Non-pigmented ciliary epithelial cell (primary cell): ENCODE results near the gene WBP2.
"Not testable (repeated sequence)": the region's sequence is repeated elsewhere in the genome, so short reads cannot be mapped to it uniquely, and the experiment has no call there.

Experiments
- DNase-seq: peaks from one replicate; pipeline ENCODE4 v3.0.0-alpha.2; 2010; ENCODE audit warnings: low read depth

WBP2 gene

GRCh38 chr17:75888484-75888883 is 33.3 kb upstream of the WBP2 start:
- no peak for DNase-seq

DNA sequence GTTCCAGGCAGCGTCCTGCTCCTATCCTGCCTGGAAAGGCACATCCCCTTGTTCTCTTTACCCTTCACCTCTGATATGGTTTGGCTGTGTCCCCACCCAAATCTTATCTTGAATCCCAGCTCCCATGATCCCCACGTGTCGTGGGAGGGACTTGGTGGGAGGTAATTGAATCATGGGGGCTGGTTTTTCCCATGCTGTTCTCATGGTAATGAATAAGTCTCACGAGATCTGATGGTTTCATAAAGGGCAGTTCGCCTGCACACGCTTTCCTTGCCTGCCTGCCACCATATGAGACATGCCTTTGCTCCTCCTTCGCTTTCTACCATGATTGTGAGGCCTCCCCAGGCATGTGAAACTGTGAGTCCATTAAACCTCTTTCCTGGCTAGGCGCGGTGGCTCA is 30.7 kb upstream of the WBP2 start:
- not testable (repeated sequence) for DNase-seq

DNA sequence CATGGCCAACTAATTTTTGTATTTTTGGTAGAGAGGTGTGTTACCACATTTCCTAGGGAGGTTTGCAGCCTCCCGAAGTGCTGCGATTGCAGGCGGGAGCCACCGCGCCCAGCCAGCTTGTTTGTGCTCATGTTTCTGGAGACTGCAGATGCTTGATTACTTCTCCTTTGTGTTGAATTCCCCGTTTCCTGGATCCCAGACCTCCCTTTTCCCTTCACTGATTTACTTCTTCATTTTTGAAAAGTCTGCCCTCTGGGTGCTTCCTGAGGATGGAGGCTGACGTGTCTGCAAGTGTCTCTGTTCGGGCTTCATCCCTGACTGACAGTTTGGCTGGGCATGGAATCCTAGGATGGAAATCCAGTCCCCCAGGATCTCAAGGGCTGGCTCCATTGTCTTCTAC is 30.3 kb upstream of the WBP2 start:
- no peak for DNase-seq

GRCh38 chr17:75881678-75882454 is 26.7 kb upstream of the WBP2 start:
- DNase-seq = no peak

- DNase-seq = no peak
These were observed 25.1 kb upstream of the WBP2 start for GRCh38 chr17:75880266-75880665.

DNA sequence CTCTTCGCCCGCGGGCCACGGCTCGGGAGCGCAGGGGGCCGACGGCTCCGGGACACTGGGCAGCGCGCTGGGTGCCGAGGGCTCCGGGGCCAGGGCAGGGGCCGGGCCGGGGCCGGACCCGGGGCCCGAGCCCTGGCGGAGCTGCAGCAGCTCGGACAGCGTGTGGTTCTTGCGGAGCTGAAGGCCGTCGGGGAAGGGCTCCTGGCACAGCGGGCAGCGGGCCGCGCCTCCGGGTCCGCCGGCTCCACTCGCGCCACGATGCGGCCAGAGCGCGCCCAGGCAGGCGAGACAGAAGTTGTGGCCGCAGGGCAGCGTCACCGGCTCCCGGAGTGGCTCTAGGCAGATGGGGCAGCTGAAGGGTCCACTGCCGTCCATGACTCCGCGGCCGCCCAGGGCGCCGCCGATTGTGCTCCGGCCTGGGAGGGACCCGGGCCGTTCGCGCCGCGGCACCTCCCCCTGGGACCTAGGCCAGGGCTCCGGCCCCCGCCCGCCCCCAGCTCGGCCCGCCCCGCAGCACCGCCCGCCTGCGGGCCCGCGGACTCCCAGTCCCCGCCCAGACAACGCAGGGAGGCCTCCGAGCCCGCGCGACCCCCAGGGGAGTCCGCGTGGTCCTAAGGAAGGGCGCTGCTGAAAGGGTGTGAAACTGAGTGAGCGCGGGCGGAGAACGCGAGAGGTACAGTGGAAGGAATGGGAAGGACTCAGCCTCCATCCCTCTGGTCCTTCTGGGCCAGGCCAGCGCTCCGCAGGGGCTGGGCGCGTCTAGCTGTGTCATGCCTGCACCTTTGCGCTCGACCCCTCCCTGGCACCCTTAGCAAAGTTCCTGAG is 23.3 kb upstream of the WBP2 start, which contains the start of gene TRIM47:
TRIM47 (minus strand) TSS at position 408 of the 825 bp plus-strand sequence; CDS start at position 375, 33 bp downstream.
- no peak for DNase-seq

- DNase-seq = no peak
These were observed 22.6 kb upstream of the WBP2 start for GRCh38 chr17:75877752-75878173.

DNA sequence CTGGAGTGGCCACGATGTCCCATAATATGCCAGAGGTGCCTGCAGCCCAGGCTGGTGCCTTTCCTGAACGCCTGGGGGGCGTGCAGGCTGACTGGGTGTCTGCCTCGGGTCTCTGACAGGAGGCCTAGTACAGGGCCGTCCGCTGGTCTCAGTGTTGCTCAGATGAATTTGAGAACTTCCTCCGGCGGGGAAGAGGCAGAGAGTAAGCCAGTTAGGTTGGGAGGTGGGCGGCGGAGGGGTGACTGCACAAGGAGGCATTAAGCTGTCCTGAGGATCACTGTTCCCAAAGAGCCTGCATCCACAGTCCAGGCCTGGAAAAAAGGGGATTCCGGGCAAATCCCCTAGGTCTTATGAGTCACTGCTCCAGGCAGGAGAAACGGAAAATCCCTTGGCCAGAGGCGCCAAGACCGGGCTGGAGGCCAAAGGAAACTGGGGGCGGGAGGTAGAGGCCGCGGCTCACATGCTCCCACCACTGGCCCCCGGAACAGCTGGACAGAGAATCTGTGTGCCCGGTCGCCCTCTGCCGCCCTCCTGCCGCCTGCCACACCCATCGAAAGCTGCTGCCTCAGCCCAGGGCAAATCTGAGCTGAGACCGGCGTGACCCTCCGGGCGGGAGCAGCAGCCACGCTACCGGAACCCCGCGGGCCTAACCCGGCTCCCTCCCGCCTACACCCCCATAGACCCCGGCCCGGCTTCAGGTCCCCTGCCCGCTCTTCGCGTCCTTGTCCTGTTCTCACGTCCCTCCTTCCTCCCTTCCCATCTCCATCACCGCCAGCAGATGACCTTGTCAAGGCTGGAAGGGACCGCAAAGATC is 22.0 kb upstream of the WBP2 start:
- no peak for DNase-seq

DNA sequence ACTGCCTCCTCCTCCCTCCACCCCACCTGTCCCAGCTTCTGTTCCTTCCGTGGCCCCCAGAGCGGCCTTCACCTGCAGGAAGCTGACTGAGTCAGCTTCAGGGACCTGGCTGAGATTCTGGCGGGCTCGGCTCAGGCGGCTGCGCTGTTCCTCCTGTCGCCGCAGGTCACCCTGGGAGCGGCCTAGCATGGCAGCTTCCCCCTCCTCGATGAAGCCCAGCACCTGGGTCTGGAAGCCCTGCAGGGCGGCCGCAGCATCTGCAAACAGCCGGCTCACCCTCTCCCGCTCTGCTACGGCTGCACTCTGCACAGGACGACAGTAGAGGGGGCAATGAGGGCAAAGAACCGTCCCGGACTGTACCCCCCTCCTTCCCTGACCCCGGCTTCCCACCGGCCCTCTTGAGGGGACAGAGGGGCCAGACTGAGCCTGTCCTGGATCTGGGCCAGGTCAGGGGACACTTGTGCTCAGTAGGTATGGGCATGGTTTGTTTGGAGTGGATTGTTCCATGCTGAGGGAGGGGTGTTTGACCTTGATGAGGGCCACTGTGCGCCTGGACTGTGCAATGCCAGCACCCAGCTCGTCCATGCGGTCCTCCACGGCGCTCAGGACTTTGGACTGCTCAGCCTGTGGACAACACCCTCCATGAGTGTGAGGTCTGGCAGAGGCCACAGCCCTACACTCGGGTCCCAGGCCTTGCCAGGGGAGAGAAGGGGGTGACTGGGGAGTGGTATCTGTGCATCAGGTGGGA is 21.2 kb upstream of the WBP2 start:
- DNase-seq = no peak

DNA sequence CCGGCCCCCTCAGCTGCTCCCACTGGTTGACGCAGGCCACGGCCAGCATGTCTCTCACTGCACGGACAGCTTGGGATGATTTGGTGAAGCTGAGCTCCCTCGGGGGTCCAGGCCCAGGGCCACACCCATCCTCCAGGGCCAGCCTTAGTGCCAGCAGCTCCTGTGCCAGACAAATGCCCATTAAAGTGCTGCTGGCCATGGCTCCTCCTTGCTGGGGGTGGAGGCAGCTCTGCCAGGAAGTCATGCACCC is 20.7 kb upstream of the WBP2 start:
- no peak for DNase-seq

DNA sequence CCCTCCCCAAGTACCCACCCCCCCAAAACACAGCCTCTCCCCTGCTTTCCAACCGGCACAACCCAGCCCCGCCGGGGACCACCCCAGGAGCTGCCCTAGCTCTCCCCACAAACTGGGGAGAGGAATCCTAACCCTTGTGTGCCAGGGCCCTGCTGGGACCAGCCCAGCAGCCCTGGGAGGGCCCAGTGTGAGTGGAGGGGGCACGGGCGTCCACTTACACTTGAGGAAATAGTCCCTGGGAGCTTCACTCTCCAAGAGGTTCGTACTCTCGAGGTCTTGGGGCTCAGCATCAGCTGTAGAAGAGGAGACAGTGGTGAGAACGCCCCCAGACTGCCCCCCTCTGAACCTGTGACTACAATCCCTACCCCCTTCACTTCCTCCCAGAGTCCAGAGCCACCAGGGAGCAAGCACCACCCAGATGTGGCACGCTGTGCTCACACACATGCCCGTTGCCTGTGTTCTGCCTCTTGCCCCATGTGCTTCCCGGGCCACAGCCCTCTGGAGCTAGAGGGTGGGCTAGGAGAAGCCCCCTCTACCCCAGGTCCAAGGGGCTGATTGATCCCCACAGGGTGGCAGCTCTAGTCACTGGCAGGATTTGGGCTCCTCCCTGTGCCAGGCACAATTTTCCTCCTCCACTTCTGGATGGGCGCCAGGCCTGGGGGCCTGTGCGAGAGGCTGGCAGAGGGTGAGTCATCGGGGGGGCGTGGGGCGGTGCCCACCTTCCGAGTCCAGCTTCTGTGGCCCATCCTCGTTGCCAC is 20.2 kb upstream of the WBP2 start:
- DNase-seq = no peak

DNA sequence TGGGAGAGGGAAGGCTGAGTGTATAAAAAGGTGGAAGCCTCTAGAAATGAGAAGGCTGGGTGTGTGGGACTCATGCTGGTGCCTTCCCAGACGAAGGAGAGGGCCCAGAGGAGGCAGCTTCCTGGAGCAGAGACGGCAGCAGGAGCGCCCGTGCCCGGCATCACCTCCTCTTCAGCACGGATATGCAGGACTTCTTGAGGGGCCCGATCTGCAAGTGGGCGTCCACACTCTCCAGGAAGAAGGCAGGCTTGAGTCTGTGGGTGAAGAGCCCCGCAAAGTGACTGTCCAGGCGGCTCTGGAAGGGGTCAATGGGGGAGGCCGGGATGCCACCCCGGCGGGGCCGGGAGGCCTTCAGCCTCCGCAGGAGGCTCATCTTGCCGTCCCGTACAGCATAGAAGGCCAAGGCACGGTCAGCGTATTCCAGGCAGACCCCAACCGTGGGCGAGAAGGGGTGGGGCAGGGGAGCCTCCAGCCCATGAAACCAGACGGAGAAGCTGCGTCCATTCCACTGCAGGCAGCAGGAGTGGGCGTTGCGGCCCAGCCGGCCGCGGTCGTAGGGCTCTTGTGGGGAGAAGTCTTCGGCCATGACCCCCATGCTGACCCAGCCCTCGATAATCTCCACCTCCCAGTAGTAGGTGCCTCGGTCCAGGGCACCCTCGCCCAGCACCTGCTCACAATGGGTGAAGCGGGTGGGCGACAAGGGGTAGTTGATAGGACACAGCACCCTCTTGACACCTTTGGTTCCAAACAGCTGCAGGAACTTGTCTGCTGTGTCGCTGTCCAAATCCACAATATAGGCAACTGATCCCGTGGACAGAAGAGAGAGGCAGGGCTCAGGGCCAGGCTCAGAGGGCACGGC is 19.4 kb upstream of the WBP2 start:
- DNase-seq = no peak

DNA sequence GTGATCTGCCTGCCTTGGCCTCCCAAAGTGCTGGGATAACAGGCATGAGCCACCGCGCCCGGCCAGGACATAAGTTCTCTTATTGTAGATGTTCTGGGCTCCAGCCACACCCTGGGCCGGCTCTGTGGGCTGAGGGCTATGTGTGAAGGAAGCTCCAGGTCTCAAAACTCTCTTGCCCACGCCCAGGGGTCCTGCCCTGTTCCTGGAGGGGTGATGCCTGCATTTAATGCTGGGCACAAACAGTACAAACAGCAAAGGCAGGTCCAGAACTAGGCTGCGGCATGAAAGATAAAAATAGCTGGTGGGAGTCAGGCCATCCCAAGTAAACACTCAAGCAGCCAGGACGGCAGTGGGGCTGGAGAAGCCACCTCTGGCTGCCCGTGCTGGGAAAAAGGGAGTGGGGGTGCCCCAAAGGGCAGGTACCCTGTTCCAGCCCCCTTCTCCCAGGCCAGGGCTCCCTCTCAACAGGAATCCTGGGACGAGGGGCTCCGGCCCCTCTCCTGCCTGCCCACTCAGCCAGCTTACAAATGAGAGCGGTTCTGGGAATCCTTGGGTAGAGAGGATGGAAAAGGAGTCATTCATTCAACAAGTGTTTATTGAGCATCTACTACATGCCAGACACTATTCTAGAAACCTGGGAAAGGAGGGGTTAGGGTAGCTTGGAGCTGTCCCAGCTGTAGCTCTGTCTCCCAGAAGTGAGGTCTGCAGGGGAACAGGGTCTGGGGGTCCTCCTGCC is 18.6 kb upstream of the WBP2 start:
- no peak for DNase-seq

GRCh38 chr17:75872434-75873351 is 17.6 kb upstream of the WBP2 start:
- no peak for DNase-seq

- not testable (repeated sequence) for DNase-seq
These were observed 15.1 kb upstream of the WBP2 start for GRCh38 chr17:75870228-75870627.

DNA sequence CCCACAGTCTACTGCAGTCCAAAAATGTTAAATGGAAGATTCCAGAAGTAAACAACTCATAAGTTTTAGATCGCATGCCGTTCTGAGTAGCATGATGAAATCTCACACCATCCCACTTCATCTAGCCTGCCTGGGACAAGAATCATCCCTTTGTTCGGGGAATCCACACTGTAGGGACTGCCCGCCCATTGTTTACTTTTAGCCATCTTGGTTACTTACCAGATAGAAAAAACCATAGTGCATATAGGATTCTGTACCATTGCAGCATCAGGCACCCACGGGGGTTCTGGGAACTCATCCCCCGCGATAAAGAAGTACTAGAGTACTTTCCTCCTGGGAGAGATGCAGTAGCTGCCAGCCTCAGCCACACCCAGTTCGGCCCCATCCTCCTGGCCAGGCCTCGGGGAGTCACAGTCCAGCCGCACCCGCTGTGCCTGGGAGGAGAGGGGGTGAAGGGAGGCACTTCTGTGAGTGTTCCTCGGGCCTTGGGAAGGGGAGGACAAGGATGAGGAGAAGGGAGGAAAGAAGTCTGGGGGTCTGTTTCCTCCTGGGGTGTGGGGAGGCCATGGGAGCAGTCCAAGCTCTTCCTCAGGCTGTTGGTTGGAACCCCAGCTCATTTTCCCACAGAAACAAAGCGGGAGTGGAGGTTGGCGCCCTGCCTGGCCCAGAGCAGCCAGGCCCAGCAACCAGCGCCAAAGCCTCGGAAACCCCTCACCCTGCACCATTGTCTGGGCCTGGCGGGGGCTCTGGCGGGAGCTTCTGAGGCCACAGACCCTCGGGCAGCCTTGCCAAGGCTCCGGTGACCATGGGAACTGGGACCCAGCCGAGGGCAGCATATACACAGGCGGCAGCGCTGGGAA is 14.4 kb upstream of the WBP2 start:
- DNase-seq = no peak

DNA sequence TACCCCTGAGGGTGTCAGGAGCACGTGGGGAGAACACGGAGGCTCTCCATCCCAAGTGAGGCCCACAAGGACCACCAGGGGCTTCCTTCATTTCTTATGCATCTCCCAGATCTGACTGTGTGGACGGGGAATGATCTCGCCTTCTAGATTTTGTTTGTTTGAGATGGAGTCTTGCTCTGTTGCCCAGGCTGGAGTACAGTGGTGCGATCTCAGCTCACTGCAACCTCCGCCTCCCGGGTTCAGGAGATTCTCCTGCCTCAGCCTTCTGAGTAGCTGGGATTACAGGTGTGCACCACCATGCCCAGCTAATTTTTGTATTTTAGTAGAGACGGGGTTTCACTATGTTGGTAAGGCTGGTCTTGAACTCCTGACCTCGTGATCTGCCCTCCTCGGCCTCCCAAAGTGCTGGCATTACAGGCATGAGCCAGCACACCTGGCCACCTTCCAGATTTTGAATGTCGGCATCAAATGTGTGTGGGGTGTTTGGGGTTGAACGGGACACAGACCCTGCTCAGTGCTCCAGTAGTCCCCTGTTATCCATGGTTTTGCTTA is 13.7 kb upstream of the WBP2 start:
- not testable (repeated sequence) for DNase-seq
